H1 (cell line): ENCODE results near the gene ETF1. TPM values are rescaled to one million over a fixed set of nuclear protein-coding genes. Genes with fewer than 3 reads are reported as not detected.

ENCODE experiments used
- CTCF ChIA-PET: fragments of 300-600 bp; sonication (Branson Sonifier 250); formaldehyde crosslinking; loops from one replicate; lab custom pipeline; 2021; ENCODE audit not compliant: partially characterized antibody; lab: Charles Lee
- POLR2A ChIA-PET: fragments of 300-600 bp; sonication (Branson Sonifier 250); formaldehyde crosslinking; loops from one replicate; lab custom pipeline; 2021; ENCODE audit warnings: inconsistent platforms; ENCODE audit not compliant: partially characterized antibody; lab: Charles Lee
- DNase-seq, 2 experiments: peaks; one replicate each; pipeline versions ENCODE4 v3.0.0 to v3.0.0-alpha.2; 2010 to 2022; ENCODE audit warnings: low spot score in 2 of 2, low read depth in 1 of 2, mixed read lengths in 1 of 2
- FAIRE-seq: peaks from 2 replicates; lab custom pipeline; 2011; peaks lifted over from hg19 to GRCh38; lab: Jason Lieb, UNC
- H2AFZ ChIP-seq: 2 replicates; pipeline ENCODE4 v1.8.1; 2012; ENCODE audit warnings: low read length, inconsistent platforms
- H2AK5ac ChIP-seq: 2 replicates; pipeline ENCODE4 v1.6.1; 2013; ENCODE audit warnings: low read depth, low read length
- H2BK120ac ChIP-seq: replicated peaks from 2 replicates; pipeline ENCODE3; 2013; ENCODE audit warnings: low read depth, low read length, inconsistent platforms
- H2BK12ac ChIP-seq: 2 replicates; pipeline ENCODE4 v1.6.1; 2013; ENCODE audit warnings: low read depth, low read length
- H2BK15ac ChIP-seq: 2 replicates; pipeline ENCODE4 v1.6.1; 2013; ENCODE audit warnings: low read length
- H2BK20ac ChIP-seq: 2 replicates; pipeline ENCODE4 v1.6.1; 2013; ENCODE audit warnings: low read length
- H2BK5ac ChIP-seq: 2 replicates; pipeline ENCODE4 v1.6.1; 2013; ENCODE audit warnings: low read depth, low read length
- H3K14ac ChIP-seq: 2 replicates; pipeline ENCODE4 v1.6.1; 2013; ENCODE audit warnings: inconsistent platforms; ENCODE audit not compliant: insufficient read length
- H3K18ac ChIP-seq: 2 replicates; pipeline ENCODE4 v1.6.1; 2013; ENCODE audit warnings: low read length; ENCODE audit errors: extremely low read depth
- H3K23ac ChIP-seq: 2 replicates; pipeline ENCODE4 v1.6.1; 2013; ENCODE audit warnings: inconsistent platforms; ENCODE audit not compliant: insufficient read length
- H3K23me2 ChIP-seq: 2 replicates; pipeline ENCODE4 v1.6.1; 2013; ENCODE audit warnings: low read depth, low read length
- H3K27ac ChIP-seq: 2 replicates; pipeline ENCODE4 v1.6.1; 2011; ENCODE audit warnings: low read depth, low read length, inconsistent platforms
- H3K27me3 ChIP-seq, 4 experiments: replicated peaks in 1 of 4; 1 replicate in 1 of 4; 2 replicates in 3 of 4; pipeline versions ENCODE4 v1.6.1 to v1.8.1; 2011 to 2013; ENCODE audit warnings: low read length in 3 of 4, mild to moderate bottlenecking in 3 of 4, inconsistent platforms in 2 of 4, mixed read lengths in 2 of 4, moderate library complexity in 1 of 4; ENCODE audit not compliant: control insufficient read depth in 3 of 4, insufficient read depth in 3 of 4; ENCODE audit errors: extremely low read depth in 1 of 4
- H3K36me3 ChIP-seq, 4 experiments: 2 replicates each; pipeline versions ENCODE4 v1.6.1 to v1.8.1; 2011 to 2013; ENCODE audit warnings: mild to moderate bottlenecking in 4 of 4, low read length in 3 of 4, moderate library complexity in 2 of 4, control low read depth in 1 of 4, inconsistent platforms in 1 of 4; ENCODE audit not compliant: insufficient read depth in 4 of 4, control insufficient read depth in 2 of 4
- H3K4ac ChIP-seq: replicated peaks from 2 replicates; pipeline ENCODE3; 2013; ENCODE audit warnings: low read length, low read depth, mixed read lengths, inconsistent platforms; ENCODE audit not compliant: insufficient read length
- H3K4me1 ChIP-seq, 4 experiments: replicated peaks in 1 of 4; 1 replicate in 1 of 4; 2 replicates in 3 of 4; pipeline versions ENCODE4 v1.6.1 to v1.8.1; 2011 to 2013; ENCODE audit warnings: low read length in 3 of 4, inconsistent platforms in 2 of 4, mixed read lengths in 1 of 4; ENCODE audit not compliant: insufficient read depth in 4 of 4, control insufficient read depth in 3 of 4
- H3K4me2 ChIP-seq, 2 experiments: 2 replicates each; pipeline versions ENCODE4 v1.6.1 to v1.8.1; 2011 to 2013; ENCODE audit warnings: low read depth in 2 of 2, low read length in 2 of 2, control low read depth in 1 of 2, inconsistent platforms in 1 of 2, mild to moderate bottlenecking in 1 of 2; ENCODE audit not compliant: insufficient read depth in 1 of 2
- H3K4me3 ChIP-seq, 4 experiments: fragments of 200-600, 300-600 bp in 1 of 4; sonication (generic), shearing (Covaris generic), sonication (Bioruptor Twin) in 1 of 4; 2 replicates each; pipeline versions ENCODE4 v1.5.1 to v1.8.1; 2011 to 2016; ENCODE audit warnings: low read length in 4 of 4, low read depth in 3 of 4, control low read depth in 2 of 4, inconsistent platforms in 2 of 4, mild to moderate bottlenecking in 2 of 4, mixed read lengths in 1 of 4, moderate library complexity in 1 of 4; ENCODE audit not compliant: insufficient read depth in 2 of 4; ENCODE audit errors: extremely low read depth in 1 of 4
- H3K56ac ChIP-seq: replicated peaks from 2 replicates; pipeline ENCODE3; 2013; ENCODE audit warnings: low read depth, mild to moderate bottlenecking, mixed read lengths, low read length, inconsistent platforms; ENCODE audit not compliant: insufficient read length
- H3K79me1 ChIP-seq: 2 replicates; pipeline ENCODE4 v1.6.1; 2013; ENCODE audit warnings: low read depth, low read length, control low read depth
- H3K79me2 ChIP-seq, 2 experiments: 2 replicates each; pipeline versions ENCODE4 v1.6.1 to v1.8.1; 2012 to 2013; ENCODE audit warnings: low read length in 2 of 2, mild to moderate bottlenecking in 2 of 2, inconsistent platforms in 1 of 2; ENCODE audit not compliant: insufficient read depth in 2 of 2, control insufficient read depth in 1 of 2
- H3K9ac ChIP-seq, 4 experiments: replicated peaks in 1 of 4; 1 replicate in 1 of 4; 2 replicates in 3 of 4; pipeline versions ENCODE4 v1.6.1 to v1.8.1; 2011 to 2013; ENCODE audit warnings: low read depth in 3 of 4, low read length in 3 of 4, control low read depth in 2 of 4, mild to moderate bottlenecking in 2 of 4, moderate library complexity in 2 of 4, inconsistent platforms in 1 of 4; ENCODE audit errors: extremely low read depth in 1 of 4
- H3K9me3 ChIP-seq, 2 experiments: 2 replicates each; pipeline versions ENCODE4 v1.6.1 to v1.8.1; 2012 to 2013; ENCODE audit warnings: mild to moderate bottlenecking in 2 of 2, moderate library complexity in 2 of 2, control low read depth in 1 of 2, inconsistent platforms in 1 of 2, low read depth in 1 of 2, low read length in 1 of 2, mixed read lengths in 1 of 2; ENCODE audit not compliant: insufficient read depth in 2 of 2
- H4K20me1 ChIP-seq, 2 experiments: replicated peaks in 1 of 2; 2 replicates each; pipeline versions ENCODE3 to v1.8.1; 2011 to 2013; ENCODE audit warnings: inconsistent platforms in 2 of 2, low read length in 2 of 2, mild to moderate bottlenecking in 1 of 2; ENCODE audit not compliant: insufficient read depth in 2 of 2, control insufficient read depth in 1 of 2
- H4K5ac ChIP-seq: 2 replicates; pipeline ENCODE4 v1.6.1; 2013; ENCODE audit warnings: low read length, low read depth, mixed read lengths, inconsistent platforms; ENCODE audit not compliant: insufficient read length
- H4K8ac ChIP-seq: 2 replicates; pipeline ENCODE4 v1.8.0; 2013; ENCODE audit warnings: mild to moderate bottlenecking, moderate library complexity, low read length, inconsistent platforms; ENCODE audit not compliant: insufficient read depth; ENCODE audit errors: extremely low read depth
- H4K91ac ChIP-seq: replicated peaks from 2 replicates; pipeline ENCODE3; 2013; ENCODE audit warnings: low read length, mixed read lengths, inconsistent platforms; ENCODE audit not compliant: insufficient read length
- KDM1A ChIP-seq: fragments of 200-600, 300-600 bp; sonication (generic); IDR thresholded peaks from 2 replicates; pipeline ENCODE4 v1.7.1; 2016; ENCODE audit warnings: mild to moderate bottlenecking, low read length, borderline replicate concordance
- RBBP5 ChIP-seq: IDR thresholded peaks from 2 replicates; pipeline ENCODE4 v1.7.1; 2012; ENCODE audit warnings: low read depth, mild to moderate bottlenecking, inconsistent platforms, low read length, moderate library complexity, borderline replicate concordance
- TAF7 ChIP-seq: optimal IDR thresholded peaks from 2 replicates; pipeline ENCODE3; 2011; ENCODE audit warnings: low read depth, mild to moderate bottlenecking, inconsistent platforms, low read length, moderate library complexity, borderline replicate concordance
- WGBS, 2 experiments: shearing (Covaris generic) in 1 of 2; methylation state at CpG; one replicate each; pipeline versions ENCODE4 v1.1.6 to v1.1.7; 2013 to 2015; ENCODE audit warnings: low lambda C conversion rate in 2 of 2, mixed read lengths in 2 of 2, inconsistent platforms in 1 of 2, low coverage in 1 of 2, missing lambda C conversion rate in 1 of 2; ENCODE audit not compliant: insufficient replicate concordance in 2 of 2, insufficient coverage in 1 of 2, insufficient read length in 1 of 2; ENCODE audit errors: extremely low coverage in 1 of 2, missing lambda C conversion rate in 1 of 2; 5-methylcytosine and 5-hydroxymethylcytosine counted together
- polyA plus RNA-seq, 7 experiments: library from polyadenylated mRNA; depleted of rRNA in 3 of 7; stranded (reverse) in 5 of 7; unstranded in 2 of 7; fragments of >200 nt in 5 of 7; fragments of 200-250 nt in 2 of 7; gene quantifications; 1 replicate in 5 of 7; 2 replicates in 1 of 7; 4 replicates in 1 of 7; pipeline versions ENCODE4 v1.2.1 to v1.2.3, GENCODE V29; 2011 to 2013; ENCODE audit warnings: missing spikeins in 2 of 7, mixed read lengths in 2 of 7
- total RNA-seq: library from RNA; stranded (reverse); fragmentation: NEBNext Ultra II Directional; extraction: Animal tissue kit (Norgen Biotek cat#: 25700); gene quantifications from 2 replicates; pipeline ENCODE4 v1.2.1, GENCODE V29; 2021

Gene ETF1
- total and polyA plus RNA-seq, 2 of the 8 experiments (the other 6 are each of a cell fraction or from before 2014, with no cell fraction given), result 50.5 to 168 TPM

DNA sequence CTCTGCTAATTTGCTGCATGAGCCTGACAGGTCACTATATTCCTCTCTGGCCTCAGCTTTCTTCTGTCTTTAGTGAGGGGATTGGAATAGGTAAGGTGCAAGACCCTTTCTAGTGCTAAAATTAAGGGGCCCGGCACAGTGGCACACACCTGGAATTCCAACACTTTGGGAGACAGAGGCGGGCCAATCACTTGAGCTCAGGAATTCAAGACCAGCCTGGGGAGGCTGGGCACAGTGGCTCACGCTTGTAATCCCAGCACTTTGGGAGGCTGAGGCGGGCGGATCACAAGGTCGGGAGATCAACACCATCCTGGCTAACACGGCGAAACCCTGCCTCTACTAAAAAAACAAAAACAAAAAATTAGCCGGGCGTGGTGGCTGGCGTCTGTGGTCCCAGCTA, 40.5 kb downstream of the ETF1 start:
- Histone ChIP-seq H4K5ac (no peak overlapping the region), H3K14ac (no peak overlapping the region), H3K9ac (no peak overlapping the region), H3K4me2 (no peak overlapping the region), H4K8ac (no peak overlapping the region; the same call in 1 of the 2 replicates), H2BK20ac (no peak overlapping the region), H3K4me3 (no peak overlapping the region), H3K23ac (no peak overlapping the region), H2BK120ac (no peak overlapping the region), H3K9me3 (no peaks in the 10 kb centered on the region), H3K36me3 (peaks cover 0 to 12% (median 7%) of the 10 kb centered on the region in 4 experiments; a peak in 4 of 8 replicates), H3K27ac (no peak overlapping the region), H3K18ac (no peak overlapping the region), H3K79me1 (no peaks in the 10 kb centered on the region), H2BK15ac (no peak overlapping the region), H3K4me1 (no peaks in the 10 kb centered on the region), H3K56ac (no peak overlapping the region), H2AK5ac (no peak overlapping the region), H3K4ac (no peak overlapping the region), H2BK12ac (no peak overlapping the region), H3K23me2 (no peaks in the 10 kb centered on the region), H3K79me2 (no peaks in the 10 kb centered on the region), H2AFZ (no peak overlapping the region), H4K20me1 (peaks cover 3 to 6% of the 10 kb centered on the region in 2 experiments), H4K91ac (no peak overlapping the region), H3K27me3 (no peaks in the 10 kb centered on the region), H2BK5ac (no peak overlapping the region)
- 82% methylated on average over 11 of the region's 11 CpGs; no CpG with 5 or more reads in 1 of the 2 experiments for WGBS, 2 experiments
- CTCF ChIA-PET, result interaction anchor here (0.6 to 15.9 kb wide), 19 partner anchors 9 to 589 kb away, joined by 3 to 532 read pairs (median 5); partner anchors contain the start of gene EGR1
- POLR2A ChIA-PET, result interaction anchor here (0.7 to 14.1 kb wide), 13 partner anchors 9 to 64 kb away, joined by 3 to 294 read pairs (median 11); partner anchors contain the start of genes EGR1, ETF1 and REEP2
- FAIRE-seq, result no peak
- DNase-seq, result no peak
- TF ChIP-seq KDM1A (no peak), TAF7 (no peak), RBBP5 (no peak)
